Skin epidermis (tissue), 12 donors: ENCODE results near the gene EMC10.
"Not testable (repeated sequence)": the region's sequence is repeated elsewhere in the genome, so short reads cannot be mapped to it uniquely, and the experiment has no call there.

Experiments
- H3K27ac ChIP-seq, 21 experiments: fragments of 200-600 bp; sonication (generic) in 11 of 21; one replicate each; pipeline ENCODE4 v1.5.0; 2020; ENCODE audit warnings: mild to moderate bottlenecking in 3 of 21, inconsistent platforms in 2 of 21, moderate library complexity in 2 of 21
- H3K4me3 ChIP-seq, 7 experiments: fragments of 200-600 bp; sonication (generic) in 2 of 7; one replicate each; pipeline ENCODE4 v1.5.0; 2020; ENCODE audit warnings: inconsistent platforms in 2 of 7, mild to moderate bottlenecking in 2 of 7, moderate library complexity in 1 of 7

EMC10 gene

DNA sequence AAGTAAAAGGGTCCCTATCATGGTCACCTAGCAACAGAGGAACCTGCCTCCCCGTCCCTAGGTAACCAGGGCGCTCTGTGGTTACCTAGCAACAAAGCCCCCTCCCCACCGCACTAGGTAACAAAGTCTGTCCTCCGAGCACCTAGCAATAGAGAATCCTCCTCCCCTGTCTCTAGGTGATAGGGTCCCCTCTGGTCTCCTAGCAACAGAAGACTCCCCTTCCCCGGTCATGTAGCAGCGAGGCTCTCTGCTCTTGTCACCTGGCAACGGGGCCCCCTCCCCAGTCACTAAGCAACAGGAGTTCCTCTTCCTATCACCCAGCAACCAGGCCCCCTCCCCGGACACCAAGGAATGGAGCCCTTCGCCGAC lies 34.4 kb downstream of the EMC10 start:
- Histone ChIP-seq H3K4me3 (peak overlapping the region; percentile 46 to 81 (median 67)), H3K27ac (peak overlapping the region in 20 of 21 experiments; percentile 60 to 89 (median 82))

DNA sequence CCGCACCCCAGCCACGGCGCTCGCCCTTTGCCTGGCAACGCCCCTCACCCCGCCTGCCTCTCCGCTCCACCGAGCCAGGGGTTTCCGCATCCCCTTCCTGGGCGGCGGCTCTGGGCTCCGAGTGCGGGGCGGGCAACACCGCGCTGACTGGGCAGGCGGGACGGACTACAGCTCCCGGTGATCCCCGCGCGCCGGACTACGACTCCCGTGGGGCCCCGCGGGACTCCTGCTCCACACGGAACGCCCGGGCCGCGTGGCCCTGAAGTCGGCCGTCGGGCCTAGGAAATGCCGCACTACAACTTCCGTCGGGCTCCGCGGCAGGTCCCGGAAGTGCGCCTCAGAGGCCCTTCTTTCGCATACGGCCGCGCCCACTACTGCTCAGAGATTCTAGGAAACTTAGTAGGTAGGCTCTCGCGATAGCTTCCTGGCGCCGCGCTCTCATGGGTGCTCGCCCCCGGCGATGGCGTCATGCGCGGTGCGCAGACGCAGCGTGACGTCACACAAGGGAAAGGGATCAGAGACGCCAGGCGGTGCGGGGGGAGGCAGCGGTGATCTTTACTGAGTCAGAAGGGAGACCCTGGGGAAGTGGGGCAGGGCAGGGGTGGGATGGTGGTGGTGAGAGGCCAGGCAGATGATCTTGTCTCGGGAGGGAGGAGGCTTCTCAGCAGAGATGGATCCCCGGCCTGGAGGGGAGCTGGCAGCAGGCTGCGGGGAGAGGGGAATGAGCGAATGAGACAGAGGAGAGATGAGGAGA lies 34.9 kb downstream of the EMC10 start, which contains the start of gene JOSD2:
Gene JOSD2, minus strand, starts transcription at position 123 of the 754 bp plus-strand sequence. CDS start 760 bp downstream, outside the sequence.
- Histone ChIP-seq H3K4me3 (peak within 1 kb of the TSS; percentile 46 to 81 (median 67)), H3K27ac (peak within 1 kb of the TSS; percentile 10 to 89 (median 82))

DNA sequence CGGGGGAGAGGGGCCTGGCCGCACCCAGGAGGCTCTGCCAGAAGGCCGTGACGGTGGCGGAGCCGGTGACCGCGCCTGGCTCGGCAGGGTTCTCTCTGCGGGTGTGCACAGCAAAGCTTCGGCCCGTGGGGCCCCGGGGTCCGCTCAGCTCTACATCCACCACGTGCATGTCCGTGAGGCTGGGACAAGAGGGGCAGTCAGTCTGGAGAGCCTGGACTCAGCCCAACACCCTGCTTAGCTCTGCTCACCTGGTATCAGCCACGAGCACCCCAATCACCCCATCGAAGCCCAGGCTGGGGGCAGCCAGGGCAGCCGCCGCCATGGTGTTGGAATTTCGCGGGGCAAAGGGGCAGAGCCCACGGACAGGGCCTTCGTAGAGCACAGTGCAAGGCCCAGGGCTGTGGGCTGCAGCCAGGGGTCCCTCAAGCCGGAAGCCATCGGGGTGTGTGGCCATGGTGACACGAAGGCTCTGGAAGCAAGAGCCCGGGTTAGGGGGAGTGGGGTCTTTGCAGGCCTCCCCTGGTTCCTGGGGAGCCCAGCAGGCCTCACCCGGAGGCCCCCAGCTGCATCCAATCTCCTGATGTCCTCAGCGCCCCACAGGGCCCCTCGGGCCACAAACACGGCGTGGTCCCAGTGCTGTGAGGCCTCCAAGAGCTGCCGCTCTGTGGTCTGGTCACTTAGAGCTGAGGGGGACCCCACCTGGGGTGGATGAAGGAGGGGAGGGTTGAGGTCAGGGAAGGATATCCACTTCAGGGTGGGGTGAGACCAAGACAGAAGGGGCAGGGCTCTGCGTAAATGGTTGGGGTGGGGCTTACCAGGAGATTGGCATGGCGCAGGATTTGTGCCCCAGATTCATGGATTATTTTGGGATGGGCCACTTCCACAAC lies 36.0 kb downstream of the EMC10 start:
- H3K27ac ChIP-seq, result peak overlapping the region in 4 of 21 experiments; percentile 81 to 88 (median 84)
- peak overlapping the region in 3 of 7 experiments; percentile 46 to 75 (median 64) for H3K4me3 ChIP-seq

DNA sequence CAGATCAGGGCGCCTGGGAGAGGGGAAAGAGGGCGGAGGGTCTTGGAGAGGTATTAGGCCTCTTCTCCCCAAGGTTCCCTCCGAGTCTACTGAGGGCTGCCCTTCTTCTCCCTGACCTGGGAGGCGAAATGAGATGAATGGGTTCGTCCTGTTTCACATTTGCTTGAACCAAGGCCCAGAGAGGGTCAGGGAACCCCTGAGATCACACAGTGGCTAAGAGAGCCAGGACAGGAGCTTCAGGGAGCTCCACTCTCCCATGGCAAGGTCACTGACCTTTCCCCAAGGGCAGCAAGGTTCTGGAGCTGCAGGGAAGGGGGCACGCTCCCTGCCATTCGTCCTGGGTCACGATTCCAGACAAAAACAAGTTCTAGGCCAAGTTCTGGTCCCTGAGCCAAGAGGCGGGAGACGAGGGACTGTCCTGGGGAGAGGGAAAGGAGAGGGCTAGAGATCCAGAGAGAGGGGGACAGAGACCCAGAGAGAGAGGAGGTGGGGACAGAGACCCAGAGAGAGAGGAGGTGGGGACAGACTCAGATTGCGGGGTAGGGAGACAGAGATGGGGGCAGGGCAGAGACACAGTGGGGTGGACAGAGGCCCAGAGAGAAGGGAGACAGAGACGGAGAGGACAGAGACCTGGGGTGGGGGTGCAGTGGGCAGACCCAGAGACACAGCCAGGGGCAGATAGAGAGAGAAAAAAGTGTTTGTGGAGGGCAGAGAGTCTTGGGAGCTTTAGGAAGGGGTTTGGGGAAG lies 36.9 kb downstream of the EMC10 start:
- Histone ChIP-seq H3K27ac (no peak overlapping the region), H3K4me3 (no peak overlapping the region)

DNA sequence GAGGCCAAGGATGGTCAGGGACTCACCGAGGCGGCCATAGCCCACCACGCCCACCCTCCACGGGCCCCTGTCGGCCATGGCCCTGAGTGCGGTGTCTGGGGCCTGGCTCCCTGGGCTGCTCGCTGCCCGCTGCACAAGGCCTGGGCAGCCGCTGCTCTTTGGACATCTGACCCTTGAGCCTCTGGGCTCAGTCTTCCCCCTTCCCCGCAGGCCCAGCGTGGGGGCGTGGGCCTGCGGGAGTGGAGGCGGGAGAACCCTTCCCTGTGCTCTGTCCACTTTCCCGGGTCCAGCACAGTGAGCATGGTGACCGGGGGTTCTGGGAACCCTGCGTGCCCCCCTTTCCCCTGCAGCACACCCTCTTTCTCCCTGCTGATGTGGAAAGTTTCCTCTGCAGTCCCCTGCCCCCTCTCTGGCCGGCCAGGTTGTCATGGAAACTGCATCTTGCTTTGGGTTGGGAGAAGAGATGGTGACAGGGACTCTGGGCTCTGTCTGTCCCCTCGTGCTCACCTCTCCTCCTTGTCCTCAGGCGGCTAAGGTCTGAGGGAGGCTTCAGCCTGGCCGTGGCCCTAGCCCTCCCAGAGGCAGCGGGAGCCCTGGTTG lies 37.5 kb downstream of the EMC10 start, which contains the start of gene ASPDH:
Gene ASPDH, minus strand, starts transcription at position 168 of the 600 bp plus-strand sequence. Its CDS starts 90 bp downstream, at position 78.
- Histone ChIP-seq H3K27ac (no peak within 1 kb of the TSS), H3K4me3 (no peak within 1 kb of the TSS)

DNA sequence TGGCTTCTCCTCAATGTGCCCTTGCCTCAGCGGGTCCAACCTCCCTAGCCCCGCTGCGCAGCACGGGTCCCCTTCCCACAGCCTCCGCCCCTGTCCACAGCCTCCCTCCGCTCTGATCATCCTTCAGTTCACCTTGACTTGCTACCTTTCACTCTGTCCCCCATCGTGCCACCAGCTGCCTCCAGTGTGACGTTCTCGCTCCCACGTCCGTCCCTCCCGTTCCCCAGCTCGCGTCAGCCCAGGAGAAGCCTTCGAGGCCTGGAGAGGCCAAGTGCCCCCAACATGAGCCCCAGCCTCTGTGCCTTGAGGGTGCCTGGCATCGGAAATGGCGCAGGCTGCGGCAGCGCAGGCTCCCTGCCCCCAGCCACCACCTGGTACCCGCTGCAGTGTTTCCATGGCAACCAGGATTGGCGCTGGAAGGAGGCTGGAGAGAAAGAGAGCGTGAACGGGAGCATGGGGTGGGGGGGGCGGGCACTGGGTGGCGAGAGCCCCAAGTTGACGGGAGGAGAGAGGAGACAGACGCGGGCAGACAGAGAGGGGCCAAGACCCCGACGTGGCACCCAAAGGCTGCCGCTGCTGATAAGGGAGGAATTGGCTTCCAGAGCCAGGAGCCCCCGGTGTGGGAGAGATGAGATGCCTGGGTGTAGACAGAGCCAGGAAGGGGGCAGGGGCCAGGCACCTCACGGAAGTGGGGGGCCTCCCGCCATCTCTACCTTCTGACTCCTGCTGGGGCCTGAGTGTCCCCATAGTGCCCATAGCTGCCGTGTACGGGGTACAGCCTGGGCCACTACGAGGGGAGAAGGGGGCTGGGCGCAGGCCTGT lies 38.2 kb downstream of the EMC10 start:
- H3K27ac ChIP-seq, result no peak overlapping the region

DNA sequence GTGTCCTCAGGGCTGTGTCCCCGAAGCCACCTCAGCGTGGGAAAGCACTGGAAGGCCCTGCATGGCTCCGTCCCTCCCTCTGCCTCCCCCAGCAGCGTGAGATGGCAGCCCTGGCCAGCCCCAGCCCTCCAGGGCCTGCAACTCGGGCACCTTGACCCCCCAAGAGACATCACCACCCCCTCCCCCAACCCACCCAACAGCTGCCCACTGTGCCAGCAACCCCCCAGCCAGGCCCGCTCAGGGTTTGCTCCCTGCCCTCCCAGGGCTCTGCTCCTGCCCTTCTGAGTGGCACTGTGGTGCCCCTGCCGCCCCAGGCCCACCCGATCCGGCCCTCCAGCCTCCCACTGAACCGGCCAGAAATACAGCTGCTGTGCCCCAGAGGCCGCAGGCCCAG lies 38.9 kb downstream of the EMC10 start:
- Histone ChIP-seq H3K27ac (no peak overlapping the region), H3K4me3 (no peak overlapping the region)

More for the DNA sequence above, 38.2 kb downstream of the EMC10 start:
- no peak overlapping the region for H3K4me3 ChIP-seq

DNA sequence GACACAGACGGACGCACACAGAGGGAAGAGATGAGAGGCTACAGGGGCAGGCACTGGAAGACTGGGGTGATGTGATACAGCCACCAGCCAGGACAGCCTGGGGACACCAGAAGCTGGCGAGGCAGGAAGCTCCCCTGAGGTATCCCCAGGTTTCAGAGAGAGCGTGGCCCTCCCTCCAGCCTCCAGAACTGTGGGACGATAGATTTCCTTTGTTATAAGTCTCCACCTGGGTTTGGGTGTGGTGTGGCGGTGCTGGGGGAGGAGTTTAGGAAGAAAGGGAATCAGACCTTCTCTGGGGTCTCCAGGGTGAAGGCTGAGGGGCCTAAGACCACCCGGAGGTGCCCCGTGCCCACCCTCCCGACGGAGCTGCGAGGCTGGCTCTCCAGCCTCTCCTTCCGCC lies 40.1 kb downstream of the EMC10 start:
- no peak overlapping the region for H3K27ac ChIP-seq
- H3K4me3 ChIP-seq, result no peak overlapping the region

DNA sequence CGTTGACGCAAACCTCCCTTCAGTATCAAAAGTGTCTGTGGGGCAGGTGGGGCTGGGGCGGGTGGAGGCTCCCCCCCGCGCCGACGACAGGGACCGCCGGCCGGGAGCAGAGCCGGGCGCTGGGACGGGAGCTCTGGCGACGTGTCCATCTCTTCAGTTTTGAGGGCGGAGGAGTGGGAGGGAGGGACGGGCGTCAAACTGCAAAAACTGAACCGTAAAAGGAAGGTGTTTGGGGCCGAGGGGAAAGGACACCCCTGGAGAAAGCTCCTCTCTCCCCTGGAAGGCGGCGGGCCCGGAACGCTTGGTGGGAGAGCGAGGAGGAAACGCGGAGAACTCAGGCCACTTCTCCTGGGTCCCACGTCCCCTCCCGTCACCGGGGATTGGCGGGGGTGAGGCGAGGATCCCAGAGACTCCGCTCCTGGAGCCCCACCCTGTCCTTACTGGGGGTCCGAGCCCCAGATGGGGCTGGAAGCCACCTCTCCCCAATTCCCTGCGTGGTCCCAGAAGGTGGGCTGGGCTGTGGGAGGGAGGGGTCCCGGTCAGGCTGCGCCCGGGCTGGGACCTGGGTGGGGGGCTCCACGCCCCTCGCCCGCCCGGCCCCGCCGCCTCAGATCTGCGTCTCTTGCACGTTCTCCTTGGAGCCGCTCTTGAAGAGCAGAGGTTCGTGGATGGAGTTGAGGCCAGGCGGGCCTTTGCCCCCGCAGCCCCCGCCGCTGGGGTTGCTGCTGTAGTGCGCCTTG lies 40.8 kb downstream of the EMC10 start:
- Histone ChIP-seq H3K27ac (no peak overlapping the region), H3K4me3 (no peak overlapping the region)

DNA sequence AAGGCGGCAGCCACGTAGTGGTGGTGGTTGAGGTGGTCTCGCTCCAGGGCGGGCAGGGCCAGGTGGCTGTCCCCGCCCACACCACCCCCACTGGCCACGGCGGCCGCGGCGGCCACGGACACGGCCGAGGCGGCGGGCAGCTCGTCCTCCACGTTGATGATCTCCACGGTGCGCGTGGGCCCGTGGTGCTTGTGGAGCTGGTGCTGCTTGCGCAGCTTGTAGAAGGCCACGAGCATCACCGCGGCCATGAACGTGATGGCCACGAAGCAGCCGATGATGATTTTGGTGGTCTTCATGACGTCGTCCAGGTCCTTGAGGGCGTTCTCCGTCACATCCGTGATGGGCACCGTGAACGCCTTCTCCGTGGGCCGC lies 41.4 kb downstream of the EMC10 start:
- Histone ChIP-seq H3K4me3 (no peak overlapping the region), H3K27ac (no peak overlapping the region)

DNA sequence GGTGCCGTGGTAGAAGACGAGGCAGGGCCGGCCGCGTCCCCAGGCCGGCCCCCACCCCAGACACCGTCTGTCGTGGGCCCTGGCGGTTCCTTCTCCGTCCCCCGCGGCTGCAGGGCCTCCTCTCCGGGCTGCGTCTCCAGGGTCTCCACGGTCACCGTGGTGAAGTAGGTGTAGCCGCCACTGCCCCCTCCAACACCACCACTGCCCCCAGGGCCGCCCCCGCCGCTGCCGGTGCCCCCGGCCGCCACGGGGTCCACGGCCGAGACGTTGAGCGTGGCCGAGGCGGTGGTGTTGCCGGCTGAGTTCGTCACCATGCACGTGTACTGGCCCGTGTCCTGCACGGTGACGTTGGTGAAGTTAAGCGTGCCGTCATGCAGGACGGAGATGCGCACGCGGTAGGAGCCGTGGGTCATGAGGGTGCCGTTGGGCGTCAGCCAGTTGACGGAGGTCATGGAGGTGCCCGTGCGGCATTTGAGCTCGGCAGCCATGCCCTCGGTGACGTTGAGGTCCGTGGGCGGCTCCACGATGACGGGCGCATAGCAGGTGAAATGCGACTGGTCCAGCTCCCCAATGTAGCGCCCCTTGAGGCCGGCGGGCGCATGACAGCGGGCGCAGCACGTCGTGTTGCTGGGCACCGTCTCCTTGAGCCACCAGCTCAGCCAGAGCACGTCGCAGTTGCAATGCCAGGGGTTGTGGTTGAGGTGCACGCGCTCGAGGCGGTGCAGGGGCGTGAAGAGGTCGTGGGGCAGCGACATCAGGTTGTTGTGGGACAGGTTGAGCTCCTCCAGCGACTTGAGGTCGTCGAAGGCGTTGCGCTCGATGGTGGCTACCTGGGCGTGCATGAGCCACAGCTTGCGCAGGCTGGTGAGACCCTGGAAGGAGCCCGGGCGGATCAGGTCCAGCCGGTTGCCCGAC lies 42.0 kb downstream of the EMC10 start:
- Histone ChIP-seq H3K4me3 (no peak overlapping the region), H3K27ac (no peak overlapping the region)

DNA sequence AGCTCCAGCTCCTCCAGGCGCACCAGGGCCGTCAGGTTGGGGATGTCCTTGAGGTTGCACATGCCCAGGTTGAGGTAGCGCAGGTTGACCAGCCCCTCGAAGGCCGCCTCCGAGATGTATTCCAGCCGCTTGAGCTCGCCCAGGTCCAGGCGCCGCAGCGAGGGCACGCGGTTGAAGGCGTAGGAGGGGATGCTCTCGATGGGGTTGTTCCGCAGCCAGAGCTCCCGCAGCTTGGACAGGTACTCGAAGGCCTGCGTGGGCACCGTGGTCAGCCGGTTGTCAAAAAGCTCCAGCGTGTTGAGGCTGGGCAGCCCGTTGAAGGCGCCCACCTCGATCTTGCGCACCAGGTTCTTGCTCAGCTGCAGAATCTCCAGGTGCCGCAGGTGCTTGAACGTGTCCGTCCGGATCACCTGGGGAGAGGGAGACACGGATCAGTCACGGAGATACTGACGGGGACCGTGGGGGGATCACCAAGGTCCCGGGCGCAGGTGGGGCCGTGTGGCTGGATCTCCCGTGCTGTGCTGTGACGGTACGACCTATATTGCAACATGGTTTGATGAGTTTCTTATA lies 42.8 kb downstream of the EMC10 start:
- Histone ChIP-seq H3K27ac (no peak overlapping the region), H3K4me3 (no peak overlapping the region)

DNA sequence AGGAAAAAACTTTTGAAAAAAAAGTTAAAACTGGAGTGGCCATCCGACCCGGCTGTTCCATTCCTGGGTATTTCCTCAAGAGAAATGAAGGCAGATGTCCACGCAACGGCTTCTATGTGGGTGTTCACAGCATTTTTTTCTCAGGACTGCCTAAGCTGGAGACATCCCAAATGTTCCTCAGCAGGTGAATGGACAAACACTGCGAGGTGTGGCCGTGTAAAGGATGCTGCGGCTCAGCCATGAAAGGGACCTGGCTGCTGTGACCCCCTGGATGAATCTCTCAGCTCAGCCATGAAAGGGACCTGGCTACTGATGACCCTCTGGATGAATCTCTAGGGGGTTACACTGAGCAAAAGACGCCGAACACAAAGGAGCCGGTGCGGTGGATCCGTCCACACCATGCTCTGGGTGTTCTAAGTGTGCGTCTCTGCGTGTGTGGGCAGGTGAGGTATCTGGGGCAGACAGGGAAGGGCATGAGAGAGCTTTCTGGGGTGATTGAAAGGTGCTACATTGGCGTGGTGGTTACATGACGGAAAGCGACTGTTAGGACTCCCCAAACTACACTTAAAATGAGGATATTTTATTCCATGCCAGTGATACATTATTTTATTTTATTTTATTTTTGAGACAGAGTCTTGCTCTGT lies 44.6 kb downstream of the EMC10 start:
- no peak overlapping the region for H3K4me3 ChIP-seq
- H3K27ac ChIP-seq, result no peak overlapping the region

DNA sequence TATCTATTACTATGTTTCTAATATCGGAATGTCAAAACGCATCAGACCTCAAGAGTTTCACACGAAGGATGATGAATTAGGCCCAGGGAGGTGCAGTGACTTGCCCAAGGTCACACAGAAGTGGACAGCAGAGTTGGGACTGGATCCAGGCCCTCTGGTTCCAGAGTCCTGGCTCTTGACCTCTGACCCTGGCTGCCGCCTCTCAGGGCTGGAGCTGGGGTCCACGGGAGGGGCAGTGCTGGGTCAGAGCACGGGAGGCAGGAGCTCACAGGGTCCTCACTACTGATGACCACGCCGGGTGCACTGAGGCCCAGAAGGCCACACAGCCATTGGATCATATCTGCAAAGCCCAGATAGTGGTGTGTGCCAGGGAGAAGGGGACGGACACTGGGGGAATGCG lies 46.6 kb downstream of the EMC10 start:
- Histone ChIP-seq H3K27ac (no peak overlapping the region), H3K4me3 (no peak overlapping the region)

DNA sequence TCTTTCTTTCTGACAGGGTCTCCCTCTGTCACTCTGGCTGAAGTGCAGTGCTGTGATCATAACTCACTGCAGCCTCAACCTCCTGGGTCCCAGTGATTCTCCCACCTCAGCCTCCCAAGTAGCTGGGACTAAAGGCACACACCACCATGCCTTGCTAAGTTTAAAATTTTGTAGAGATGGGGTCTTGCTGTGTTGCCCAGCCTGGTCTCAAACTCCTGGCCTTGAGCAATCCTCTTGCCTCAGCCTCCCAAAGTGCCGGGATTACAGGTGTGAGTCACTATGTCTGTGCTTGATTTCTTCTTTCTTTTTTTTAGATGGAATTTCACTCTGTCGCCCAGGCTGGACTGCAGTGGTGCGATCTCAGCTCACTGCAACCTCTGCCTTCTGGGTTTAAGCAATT lies 51.7 kb downstream of the EMC10 start:
- H3K27ac ChIP-seq, H3K4me3 ChIP-seq: not testable (repeated sequence)

DNA sequence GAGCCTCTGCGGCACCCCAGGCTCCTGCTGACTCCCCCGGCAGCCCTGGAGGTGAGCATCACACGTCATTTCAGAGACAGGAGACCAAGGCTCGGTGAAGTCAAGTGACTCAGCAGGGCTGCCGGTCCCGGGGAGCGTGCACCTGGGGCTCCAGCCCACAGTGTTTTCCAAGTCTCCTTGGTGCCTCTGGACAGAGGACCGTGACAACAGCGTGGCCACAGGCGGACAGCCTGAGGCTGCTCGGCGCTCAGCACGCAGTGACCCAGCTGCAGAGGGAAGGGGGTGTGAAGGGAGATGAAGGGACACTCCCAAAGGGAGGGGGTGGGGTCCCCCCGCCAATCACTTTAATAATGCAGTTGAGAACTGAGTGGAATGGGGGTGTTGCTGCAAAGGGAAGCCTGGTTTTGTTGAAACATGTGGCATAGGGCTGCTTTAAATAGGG lies 54.9 kb downstream of the EMC10 start:
- Histone ChIP-seq H3K4me3 (no peak overlapping the region), H3K27ac (no peak overlapping the region)
